ENCODE measurements around the gene PCDHB16.

DNA sequence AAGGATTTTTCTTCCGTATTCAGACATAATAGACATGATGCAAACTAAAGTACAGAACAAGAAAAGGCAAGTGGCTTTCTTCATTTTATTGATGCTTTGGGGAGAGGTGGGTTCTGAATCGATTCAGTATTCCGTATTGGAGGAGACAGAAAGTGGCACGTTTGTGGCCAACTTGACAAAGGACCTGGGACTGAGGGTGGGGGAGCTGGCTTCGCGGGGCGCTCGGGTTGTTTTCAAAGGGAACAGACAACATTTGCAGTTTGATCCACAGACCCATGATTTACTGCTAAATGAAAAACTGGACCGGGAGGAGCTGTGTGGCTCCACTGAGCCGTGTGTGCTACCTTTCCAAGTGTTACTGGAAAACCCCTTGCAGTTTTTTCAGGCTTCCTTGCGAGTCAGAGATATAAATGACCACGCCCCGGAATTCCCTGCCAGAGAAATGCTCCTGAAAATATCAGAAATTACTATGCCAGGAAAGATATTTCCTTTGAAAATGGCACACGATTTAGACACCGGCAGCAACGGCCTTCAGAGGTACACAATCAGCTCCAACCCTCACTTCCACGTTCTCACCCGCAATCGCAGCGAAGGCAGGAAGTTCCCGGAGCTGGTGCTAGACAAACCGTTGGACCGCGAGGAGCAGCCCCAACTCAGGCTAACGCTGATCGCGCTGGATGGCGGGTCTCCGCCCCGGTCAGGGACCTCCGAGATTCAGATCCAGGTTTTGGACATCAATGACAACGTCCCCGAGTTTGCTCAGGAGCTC lies 31.8 kb upstream of the PCDHB16 start:
- TF ChIP-seq TCF4 (CRISPR knock-in tag; IDR thresholded peaks at IDR 0.05; ENCODE audit: borderline replicate concordance) (no peak), GLIS3 (CRISPR knock-in tag; IDR thresholded peaks at IDR 0.05) (no peak), RARB (CRISPR knock-in tag; IDR thresholded peaks at IDR 0.05) (no peak), TSHZ2 (CRISPR knock-in tag; IDR thresholded peaks at IDR 0.05) (no peak), ESRRG (CRISPR knock-in tag; IDR thresholded peaks at IDR 0.05) (no peak), PATZ1 (CRISPR knock-in tag; IDR thresholded peaks at IDR 0.05; ENCODE audit: borderline replicate concordance) (no peak), POU6F1 (CRISPR knock-in tag; IDR thresholded peaks at IDR 0.05; ENCODE audit: borderline replicate concordance, low read depth) (no peak), ZFP3 (CRISPR knock-in tag; IDR thresholded peaks at IDR 0.05) (no peak), ZNF565 (CRISPR knock-in tag; conservative IDR thresholded peaks at IDR 0.05; ENCODE audit: low read depth) (no peak)
